Thymus (tissue), 14 donors: ENCODE data around the gene PACC1. TPM values are rescaled to one million over a fixed set of nuclear protein-coding genes. Genes with fewer than 3 reads are reported as not detected.

Experiments used
- DNase-seq, 9 donors: peaks; one replicate each; pipeline ENCODE4 v3.0.0-alpha.2; 2013; ENCODE audit warnings: low spot score in 9 of 9, low read depth in 6 of 9, missing footprints in 1 of 9
- H3K27ac ChIP-seq, 2 donors: one replicate each; pipeline ENCODE4 v1.5.1; 2013; ENCODE audit warnings: control low read depth in 1 of 2, low read depth in 1 of 2, low read length in 1 of 2, mild to moderate bottlenecking in 1 of 2, moderate library complexity in 1 of 2
- H3K27me3 ChIP-seq, 2 donors: one replicate each; pipeline ENCODE4 v1.5.1; 2013; ENCODE audit warnings: low read length in 1 of 2; ENCODE audit not compliant: control insufficient read depth in 2 of 2, insufficient read depth in 1 of 2
- H3K36me3 ChIP-seq, 2 donors: one replicate each; pipeline ENCODE4 v1.5.1; 2013; ENCODE audit warnings: low read length in 1 of 2, mild to moderate bottlenecking in 1 of 2, moderate library complexity in 1 of 2; ENCODE audit not compliant: control insufficient read depth in 2 of 2, insufficient read depth in 2 of 2
- H3K4me1 ChIP-seq, 2 donors: one replicate each; pipeline ENCODE4 v1.5.1; 2013; ENCODE audit warnings: low read length in 2 of 2; ENCODE audit not compliant: control insufficient read depth in 2 of 2, insufficient read depth in 2 of 2
- H3K4me3 ChIP-seq, 2 donors: one replicate each; pipeline ENCODE4 v1.5.1; 2013; ENCODE audit warnings: low read length in 2 of 2, control low read depth in 1 of 2, mild to moderate bottlenecking in 1 of 2
- H3K9me3 ChIP-seq, 2 donors: one replicate each; pipeline ENCODE4 v1.5.1; 2013; ENCODE audit warnings: low read length in 1 of 2, mild to moderate bottlenecking in 1 of 2; ENCODE audit not compliant: control insufficient read depth in 2 of 2, insufficient read depth in 1 of 2
- WGBS: extraction: QIAGEN DNeasy Blood & Tissue Kit; methylation state at CpG from one replicate; pipeline ENCODE4 v1.1.7; 2013; 5-methylcytosine and 5-hydroxymethylcytosine counted together
- long read RNA-seq, 10 donors: transcript quantifications; one replicate each; lab custom pipeline, GENCODE V29; 2026
- polyA plus RNA-seq: library from polyadenylated mRNA; stranded (reverse); fragments of 200-250 nt; gene quantifications from one replicate; pipeline ENCODE4 v1.2.3, GENCODE V29; 2013
- total RNA-seq: library from RNA; stranded (reverse); fragments of 120-200 nt; gene quantifications from one replicate; pipeline ENCODE4 v1.2.4, GENCODE V29; 2013
- donor health status: healthy.

The PACC1 gene
- total RNA-seq (17.1 TPM), polyA plus RNA-seq (13.7 TPM)
- long read RNA-seq, donor 1, partial matches to known transcripts: 0 of 2 reads
- long read RNA-seq, donor 1, other reads (novel, unspliced or antisense): 0 of 2 reads
- long read RNA-seq, donor 2, transcript TMEM206-201 (8 exons, 2,475 nt): major isoform, 9 of 9 reads
- long read RNA-seq, donor 2, partial matches to known transcripts: 0 of 9 reads
- long read RNA-seq, donor 2, other reads (novel, unspliced or antisense): 0 of 9 reads
- long read RNA-seq, donor 3, partial matches to known transcripts: 0 of 4 reads
- long read RNA-seq, donor 3, other reads (novel, unspliced or antisense): 0 of 4 reads
- long read RNA-seq, donor 4, partial matches to known transcripts: 0 of 1 reads
- long read RNA-seq, donor 4, other reads (novel, unspliced or antisense): 0 of 1 reads
- long read RNA-seq, donor 5, transcript TMEM206-201 (8 exons, 2,475 nt): major isoform, 12 of 12 reads
- long read RNA-seq, donor 5, partial matches to known transcripts: 0 of 12 reads
- long read RNA-seq, donor 5, other reads (novel, unspliced or antisense): 0 of 12 reads
- long read RNA-seq, donor 6, partial matches to known transcripts: 11 of 13 reads
- long read RNA-seq, donor 6, other reads (novel, unspliced or antisense): 0 of 13 reads
- long read RNA-seq, donor 7, partial matches to known transcripts: 0 of 4 reads
- long read RNA-seq, donor 7, other reads (novel, unspliced or antisense): 0 of 4 reads
- long read RNA-seq, donor 8, partial matches to known transcripts: 5 of 8 reads
- long read RNA-seq, donor 8, other reads (novel, unspliced or antisense): 0 of 8 reads
- long read RNA-seq, donor 9, partial matches to known transcripts: 13 of 16 reads
- long read RNA-seq, donor 9, other reads (novel, unspliced or antisense): 0 of 16 reads
- long read RNA-seq, donor 10, transcript TMEM206-201 (8 exons, 2,475 nt): major isoform, 13 of 13 reads
- long read RNA-seq, donor 10, partial matches to known transcripts: 0 of 13 reads
- long read RNA-seq, donor 10, other reads (novel, unspliced or antisense): 0 of 13 reads

DNA sequence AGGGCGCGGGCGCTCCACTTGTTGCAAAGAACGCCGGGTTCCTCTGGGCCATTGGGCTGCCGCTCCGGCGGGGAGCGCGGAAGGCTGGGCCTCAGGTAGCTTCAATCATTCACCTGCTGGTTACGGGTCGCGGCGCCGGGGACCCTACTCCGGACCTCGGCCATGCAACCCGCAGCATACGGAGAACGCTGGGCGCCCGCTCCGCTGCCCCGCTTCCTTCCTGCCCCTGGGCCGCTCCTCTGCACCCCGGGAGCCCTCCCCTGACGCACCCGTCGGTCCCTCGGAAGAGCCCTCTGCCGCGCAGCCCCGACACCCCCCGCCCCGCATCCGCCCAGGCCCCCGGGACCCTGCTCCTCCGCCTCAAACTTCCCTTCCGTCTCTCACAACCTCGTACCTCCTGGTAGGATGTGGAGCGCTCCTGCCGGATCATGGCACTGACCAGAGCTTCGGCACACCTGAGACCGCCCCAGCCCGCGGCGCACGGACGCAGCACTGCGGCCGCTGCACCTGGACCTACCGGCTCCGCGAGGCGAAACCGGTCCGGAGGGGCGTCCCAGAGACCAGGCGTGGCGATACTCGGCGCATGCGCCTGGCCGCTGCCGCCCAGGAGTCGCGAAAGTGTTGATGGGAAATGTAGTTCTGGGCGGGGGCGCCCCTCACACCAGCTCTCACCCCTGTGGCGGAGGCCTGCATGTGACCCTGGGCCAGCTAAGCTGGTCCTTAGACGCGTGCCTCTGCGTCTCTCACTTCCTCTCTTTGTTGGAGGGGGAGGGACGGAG, at the start of gene PACC1:
Gene PACC1, minus strand, starts transcription at position 559 of the 779 bp plus-strand sequence. Its CDS starts 129 bp downstream, at position 430.
- Histone ChIP-seq H3K9me3 (peaks cover 0 to 7% of the 10 kb centered on the region in 2 donors), H3K36me3 (peaks cover 19 to 21% of the 10 kb centered on the region in 2 donors), H3K27ac (peak within 1 kb of the TSS; percentile 49 to 85), H3K4me3 (peak within 1 kb of the TSS; percentile 91 to 94), H3K4me1 (peaks cover 13 to 27% of the 10 kb centered on the region in 2 donors), H3K27me3 (peaks cover 0 to 3% of the 10 kb centered on the region in 2 donors)
- DNase-seq: peak; percentile 82 to 96 (median 90)
- under 1% methylated on average over 74 of the region's 74 CpGs for WGBS

GRCh38 chr1:212463565-212464285, 49.0 kb upstream of the PACC1 start:
- Histone ChIP-seq H3K36me3 (no peaks in the 10 kb centered on the region), H3K4me1 (no peaks in the 10 kb centered on the region), H3K4me3 (no peak overlapping the region), H3K9me3 (peaks cover 0 to 3% of the 10 kb centered on the region in 2 donors), H3K27ac (no peak overlapping the region), H3K27me3 (no peaks in the 10 kb centered on the region)
- WGBS: 95% methylated on average over 7 of the region's 7 CpGs
- no peak for DNase-seq

DNA sequence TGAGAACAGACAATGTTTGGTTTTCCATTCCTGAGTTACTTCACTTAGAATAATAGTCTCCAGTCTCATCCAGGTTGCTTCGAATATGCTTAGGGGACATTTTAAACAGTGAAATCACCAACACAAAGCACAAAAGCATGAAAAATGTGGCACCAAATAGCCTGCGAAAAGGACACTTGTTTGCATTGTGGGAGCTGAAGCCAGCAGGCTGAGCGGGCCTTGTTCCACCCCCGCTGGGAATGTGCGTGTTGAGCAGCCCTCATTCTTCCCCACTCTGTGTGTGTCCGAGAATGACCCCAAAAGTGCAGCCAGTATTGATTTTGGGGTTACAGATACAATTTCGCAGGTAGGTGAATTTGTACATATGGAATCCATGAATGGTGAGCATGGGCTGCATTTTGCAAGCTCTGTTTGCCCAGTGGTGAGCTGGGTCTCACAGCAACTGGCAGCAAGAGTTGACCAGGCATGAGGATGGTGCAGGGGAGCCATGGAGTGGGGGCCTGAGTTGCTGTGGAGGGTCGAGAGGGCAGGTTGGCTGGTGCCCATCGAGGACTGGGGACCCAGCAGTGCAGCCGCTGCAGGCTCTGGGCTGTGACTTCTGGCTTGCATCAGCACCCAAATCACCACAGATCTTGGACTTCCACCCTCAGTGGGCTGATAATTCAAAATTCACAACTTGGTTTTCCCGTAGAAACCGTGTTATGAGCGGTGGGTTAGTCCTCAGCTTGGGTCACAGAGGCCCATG, 47.4 kb upstream of the PACC1 start:
- no peak for DNase-seq
- peaks cover 0 to 13% of the 10 kb centered on the region in 2 donors for H3K9me3 ChIP-seq
- peaks cover 0 to 6% of the 10 kb centered on the region in 2 donors for H3K4me1 ChIP-seq
- no peak overlapping the region for H3K4me3 ChIP-seq
- no peaks in the 10 kb centered on the region for H3K27me3 ChIP-seq
- no peaks in the 10 kb centered on the region for H3K36me3 ChIP-seq
- H3K27ac ChIP-seq: no peak overlapping the region
- 97% methylated on average over 13 of the region's 13 CpGs for WGBS

DNA sequence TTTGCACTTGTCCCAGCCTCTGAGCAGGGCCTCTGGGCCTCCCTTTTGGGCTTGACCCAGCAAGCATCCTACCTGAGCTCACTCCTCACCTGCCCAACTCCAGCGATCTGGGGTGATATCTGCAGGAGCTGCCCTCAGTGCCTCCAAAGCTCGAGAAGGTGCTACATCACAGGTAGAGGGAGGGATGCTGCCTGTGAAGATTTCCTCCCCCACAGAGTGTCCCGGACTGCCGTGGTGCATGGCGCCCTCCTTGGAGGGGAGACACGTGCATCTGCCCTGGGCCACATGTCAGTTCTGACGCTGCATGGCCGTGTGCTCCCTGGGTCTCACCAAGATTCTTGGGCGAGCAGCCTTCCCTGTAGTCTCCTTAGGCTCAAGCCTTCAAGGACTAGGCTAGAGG, 45.7 kb upstream of the PACC1 start:
- WGBS: 96% methylated on average over 9 of the region's 9 CpGs
- no peak overlapping the region for H3K4me3 ChIP-seq
- H3K27ac ChIP-seq: no peak overlapping the region
- H3K36me3 ChIP-seq: no peaks in the 10 kb centered on the region
- H3K27me3 ChIP-seq: no peaks in the 10 kb centered on the region
- peaks cover 0 to 13% of the 10 kb centered on the region in 2 donors for H3K9me3 ChIP-seq
- peaks cover 0 to 6% of the 10 kb centered on the region in 2 donors for H3K4me1 ChIP-seq
- DNase-seq: no peak

- Histone ChIP-seq H3K4me1 (peaks cover 0 to 6% of the 10 kb centered on the region in 2 donors), H3K27ac (no peak overlapping the region), H3K4me3 (no peak overlapping the region), H3K27me3 (no peaks in the 10 kb centered on the region), H3K36me3 (no peaks in the 10 kb centered on the region), H3K9me3 (peaks cover 0 to 13% of the 10 kb centered on the region in 2 donors)
- 98% methylated on average over 5 of the region's 5 CpGs for WGBS
- no peak for DNase-seq
Observed at GRCh38 chr1:212459656-212460055, 45.0 kb upstream of the PACC1 start.

DNA sequence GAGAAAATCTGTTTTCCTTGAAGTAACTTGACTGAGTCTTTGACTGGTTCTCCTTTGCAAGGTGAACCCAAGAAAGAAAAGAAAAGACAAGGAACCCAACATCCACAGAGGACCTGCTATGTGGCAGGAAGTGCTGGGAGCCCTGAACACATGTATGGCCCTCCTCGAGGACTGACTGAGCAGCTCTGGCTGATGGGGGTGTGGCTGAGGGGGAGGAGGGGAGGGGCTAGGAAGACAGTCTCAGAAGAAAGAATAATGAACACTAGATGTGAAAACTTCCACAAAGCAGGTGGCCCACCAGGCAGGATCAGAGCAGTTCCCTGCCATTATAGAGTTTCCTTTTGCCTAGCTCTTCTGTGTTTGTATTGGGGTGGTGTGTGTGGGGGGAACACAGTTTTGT, 44.1 kb upstream of the PACC1 start:
- H3K27me3 ChIP-seq: no peaks in the 10 kb centered on the region
- 3% methylated on average over 1 of the region's 1 CpG for WGBS
- DNase-seq: peak in 5 of 9 donors; percentile 10 to 53 (median 35)
- peaks cover 0 to 13% of the 10 kb centered on the region in 2 donors for H3K9me3 ChIP-seq
- peaks cover 0 to 6% of the 10 kb centered on the region in 2 donors for H3K4me1 ChIP-seq
- H3K36me3 ChIP-seq: no peaks in the 10 kb centered on the region
- H3K4me3 ChIP-seq: no peak overlapping the region
- H3K27ac ChIP-seq: no peak overlapping the region

GRCh38 chr1:212457740-212458338, 43.2 kb upstream of the PACC1 start:
- Histone ChIP-seq H3K4me3 (no peak overlapping the region), H3K27me3 (no peaks in the 10 kb centered on the region), H3K4me1 (peaks cover 0 to 6% of the 10 kb centered on the region in 2 donors), H3K27ac (no peak overlapping the region), H3K36me3 (no peaks in the 10 kb centered on the region), H3K9me3 (peaks cover 0 to 13% of the 10 kb centered on the region in 2 donors)
- WGBS: 84% methylated on average over 8 of the region's 8 CpGs
- peak in 4 of 9 donors; percentile 19 to 64 (median 41) for DNase-seq
